Measurements from ENCODE around the gene ACAD9.
"Not testable (repeated sequence)": the region's sequence is repeated elsewhere in the genome, so short reads cannot be mapped to it uniquely, and the experiment has no call there.

The ACAD9 gene

GRCh38 chr3:128858167-128858566, 21.3 kb upstream of the ACAD9 start:
- Histone ChIP-seq H3K9me3 (peaks cover 5% of the 10 kb centered on the region), H3K36me3 (no peaks in the 10 kb centered on the region), H3K27me3 (no peaks in the 10 kb centered on the region), H3K4me1 (no peaks in the 10 kb centered on the region), H3K4me3 (ENCODE audit: low read depth, low read length) (no peak overlapping the region)
- TF ChIP-seq CTCF (IDR thresholded peaks at IDR 0.05; ENCODE audit: low read depth, low read length), result no peak
- no peak for DNase-seq

- Histone ChIP-seq H3K4me1 (peaks cover 5% of the 10 kb centered on the region), H3K9me3 (peaks cover 5% of the 10 kb centered on the region; the same call in 1 of the 2 replicates), H3K27me3 (no peaks in the 10 kb centered on the region), H3K36me3 (no peaks in the 10 kb centered on the region), H3K4me3 (ENCODE audit: low read depth, low read length) (no peak overlapping the region)
- TF ChIP-seq CTCF (IDR thresholded peaks at IDR 0.05; ENCODE audit: low read depth, low read length), result no peak
- DNase-seq, result no peak
Observed at GRCh38 chr3:128859630-128860029, 19.8 kb upstream of the ACAD9 start.

GRCh38 chr3:128861491-128861890, 17.9 kb upstream of the ACAD9 start:
- H3K36me3 ChIP-seq, result no peaks in the 10 kb centered on the region
- no peaks in the 10 kb centered on the region for H3K27me3 ChIP-seq
- H3K9me3 ChIP-seq, result peaks cover 5% of the 10 kb centered on the region; the same call in 1 of the 2 replicates
- H3K4me3 ChIP-seq (ENCODE audit: low read depth, low read length), result no peak overlapping the region
- H3K4me1 ChIP-seq, result peaks cover 14% of the 10 kb centered on the region
- TF ChIP-seq CTCF (IDR thresholded peaks at IDR 0.05; ENCODE audit: low read depth, low read length), result no peak
- DNase-seq, result no peak

- H3K27me3 ChIP-seq, result no peaks in the 10 kb centered on the region
- TF ChIP-seq CTCF (IDR thresholded peaks at IDR 0.05; ENCODE audit: low read depth, low read length), result peak; percentile 35; the same call in 1 of the 2 replicates
- H3K4me1 ChIP-seq, result peaks cover 14% of the 10 kb centered on the region
- no peak for DNase-seq
- peaks cover 5% of the 10 kb centered on the region; the same call in 1 of the 2 replicates for H3K9me3 ChIP-seq
- no peak overlapping the region for H3K4me3 ChIP-seq (ENCODE audit: low read depth, low read length)
- no peaks in the 10 kb centered on the region for H3K36me3 ChIP-seq
Observed at GRCh38 chr3:128863560-128863959, 15.9 kb upstream of the ACAD9 start.

GRCh38 chr3:128864351-128864811, 15.0 kb upstream of the ACAD9 start:
- Histone ChIP-seq H3K4me1 (peaks cover 14% of the 10 kb centered on the region), H3K27me3 (no peaks in the 10 kb centered on the region), H3K36me3 (no peaks in the 10 kb centered on the region), H3K9me3 (peaks cover 3% of the 10 kb centered on the region; the same call in 1 of the 2 replicates), H3K4me3 (ENCODE audit: low read depth, low read length) (no peak overlapping the region)
- no peak for DNase-seq
- TF ChIP-seq CTCF (IDR thresholded peaks at IDR 0.05; ENCODE audit: low read depth, low read length), result no peak

- H3K27me3 ChIP-seq, H3K9me3 ChIP-seq, H3K36me3 ChIP-seq: not testable (repeated sequence)
- H3K4me1 ChIP-seq, result peaks cover 14% of the 10 kb centered on the region
- DNase-seq, result peak; percentile 86
- H3K4me3 ChIP-seq (ENCODE audit: low read depth, low read length), result peak overlapping the region; percentile 8; the same call in 1 of the 2 replicates
Observed at GRCh38 chr3:128864849-128865804, 14.3 kb upstream of the ACAD9 start.
